RWPE2 (cell line): ENCODE results near the gene BCL2L15.
A peak's percentile ranks its signal among the peaks of the same experiment; 100 is the strongest.

Source experiments
- ATAC-seq: fragments of 200-7000 bp; cut with Tn5 transposase; 3 replicates; pipeline ENCODE4 v1.9.1; 2021; ENCODE audit warnings: low read depth
- DNase-seq: peaks from one replicate; pipeline ENCODE4 v3.0.0-alpha.2; 2020; ENCODE audit warnings: low spot score
- H3K27ac ChIP-seq: fragments of 450-650 bp; 2 replicates; pipeline ENCODE4 v1.5.1; 2017; ENCODE audit warnings: mild to moderate bottlenecking; ENCODE audit not compliant: poor library complexity, severe bottlenecking
- H3K27me3 ChIP-seq: fragments of 250-450 bp; sonication (Bioruptor Pico); 2 replicates; pipeline ENCODE4 v1.5.1; 2021; ENCODE audit warnings: mild to moderate bottlenecking, moderate library complexity; ENCODE audit not compliant: insufficient read depth, poor library complexity, severe bottlenecking
- H3K36me3 ChIP-seq: fragments of 250-450 bp; sonication (Bioruptor Pico); 2 replicates; pipeline ENCODE4 v1.5.1; 2020; ENCODE audit warnings: low read depth, mild to moderate bottlenecking, moderate library complexity
- H3K4me1 ChIP-seq: fragments of 250-450 bp; sonication (Bioruptor Pico); 2 replicates; pipeline ENCODE4 v1.5.1; 2021; ENCODE audit warnings: mild to moderate bottlenecking, moderate library complexity; ENCODE audit not compliant: insufficient read depth, poor library complexity, severe bottlenecking
- H3K4me3 ChIP-seq: fragments of 250-450 bp; sonication (Bioruptor Pico); 2 replicates; pipeline ENCODE4 v1.5.1; 2021; ENCODE audit warnings: mild to moderate bottlenecking, moderate library complexity; ENCODE audit not compliant: severe bottlenecking
- H3K9me3 ChIP-seq: fragments of 250-450 bp; sonication (Bioruptor Pico); 2 replicates; pipeline ENCODE4 v1.5.1; 2021; ENCODE audit warnings: mild to moderate bottlenecking, moderate library complexity; ENCODE audit not compliant: severe bottlenecking
- TF ChIP-seq, protein P1 (sequence below): fragments of 450-650 bp; IDR thresholded peaks from one replicate; pipeline ENCODE4 v1.5.1; 2017; ENCODE audit warnings: mild to moderate bottlenecking, moderate library complexity; ENCODE audit not compliant: poor library complexity, severe bottlenecking

Gene BCL2L15

DNA sequence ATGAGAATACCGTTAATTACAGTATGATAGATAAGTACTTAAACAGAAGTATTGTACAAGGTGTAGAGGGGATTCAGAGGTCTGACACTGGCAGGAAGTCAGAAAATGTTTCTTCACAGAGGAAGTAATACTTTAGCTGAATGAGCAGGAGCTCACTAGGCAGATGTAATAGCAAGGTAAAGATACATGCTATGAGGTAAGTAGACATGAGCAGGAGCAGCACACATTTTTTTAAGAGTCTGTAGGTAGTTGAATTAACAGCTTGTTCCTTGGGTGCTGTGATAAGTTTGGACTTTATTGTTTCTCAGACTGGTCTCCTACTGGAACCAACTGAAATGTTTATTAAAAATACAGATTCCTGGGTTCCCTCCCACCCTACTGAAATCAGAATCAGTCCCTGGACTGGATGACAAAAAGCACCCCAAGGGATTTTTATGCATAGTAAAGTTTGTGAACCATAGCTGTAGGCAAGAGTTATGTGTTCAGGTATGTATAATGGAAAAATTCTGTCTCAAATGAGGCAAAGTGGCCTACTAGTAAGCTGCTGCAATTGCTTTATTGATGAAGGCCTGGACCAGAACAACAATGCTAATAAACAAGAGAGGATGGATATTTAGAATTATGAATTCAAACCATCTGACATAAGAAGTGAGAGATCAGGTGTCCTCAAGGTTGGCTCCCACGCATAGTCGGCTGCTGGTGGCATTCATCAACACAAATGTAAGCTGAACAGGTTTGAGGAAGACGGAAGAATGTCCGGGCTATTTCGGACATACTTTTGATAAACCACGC, 16.3 kb upstream of the BCL2L15 start:
- peaks cover 6% of the 10 kb centered on the region for H3K4me1 ChIP-seq
- no peaks in the 10 kb centered on the region for H3K27me3 ChIP-seq
- H3K4me3 ChIP-seq, result peak overlapping the region; percentile 61
- no peaks in the 10 kb centered on the region for H3K9me3 ChIP-seq
- ATAC-seq (no peak), DNase-seq (no peak)
- H3K36me3 ChIP-seq, result peaks cover 36% of the 10 kb centered on the region
- peak overlapping the region; percentile 70 for H3K27ac ChIP-seq
- TF ChIP-seq, protein P1, sequence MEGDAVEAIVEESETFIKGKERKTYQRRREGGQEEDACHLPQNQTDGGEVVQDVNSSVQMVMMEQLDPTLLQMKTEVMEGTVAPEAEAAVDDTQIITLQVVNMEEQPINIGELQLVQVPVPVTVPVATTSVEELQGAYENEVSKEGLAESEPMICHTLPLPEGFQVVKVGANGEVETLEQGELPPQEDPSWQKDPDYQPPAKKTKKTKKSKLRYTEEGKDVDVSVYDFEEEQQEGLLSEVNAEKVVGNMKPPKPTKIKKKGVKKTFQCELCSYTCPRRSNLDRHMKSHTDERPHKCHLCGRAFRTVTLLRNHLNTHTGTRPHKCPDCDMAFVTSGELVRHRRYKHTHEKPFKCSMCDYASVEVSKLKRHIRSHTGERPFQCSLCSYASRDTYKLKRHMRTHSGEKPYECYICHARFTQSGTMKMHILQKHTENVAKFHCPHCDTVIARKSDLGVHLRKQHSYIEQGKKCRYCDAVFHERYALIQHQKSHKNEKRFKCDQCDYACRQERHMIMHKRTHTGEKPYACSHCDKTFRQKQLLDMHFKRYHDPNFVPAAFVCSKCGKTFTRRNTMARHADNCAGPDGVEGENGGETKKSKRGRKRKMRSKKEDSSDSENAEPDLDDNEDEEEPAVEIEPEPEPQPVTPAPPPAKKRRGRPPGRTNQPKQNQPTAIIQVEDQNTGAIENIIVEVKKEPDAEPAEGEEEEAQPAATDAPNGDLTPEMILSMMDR, result no peak

DNA sequence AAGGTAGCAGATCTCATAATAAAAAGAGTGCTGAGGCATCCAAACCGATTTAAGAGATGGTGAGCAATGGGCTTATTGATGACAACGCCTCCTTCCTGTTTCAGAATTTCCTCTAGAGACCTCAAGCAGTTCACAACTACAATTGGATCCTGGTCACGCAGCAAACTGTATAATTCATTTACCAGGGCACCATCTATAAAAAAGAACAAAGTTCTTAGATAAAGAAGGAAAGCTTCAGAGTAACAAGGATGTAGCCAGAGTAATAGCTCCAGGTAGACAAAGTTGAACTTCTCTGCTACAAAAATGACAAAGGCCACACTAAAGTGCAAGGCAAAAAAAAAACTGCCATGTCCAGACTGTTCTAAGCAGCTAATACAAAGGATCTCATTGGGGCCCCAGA, 13.8 kb upstream of the BCL2L15 start:
- no peak overlapping the region for H3K27ac ChIP-seq
- no peak overlapping the region for H3K4me3 ChIP-seq
- DNase-seq (no peak), ATAC-seq (no peak)
- no peaks in the 10 kb centered on the region for H3K9me3 ChIP-seq
- no peaks in the 10 kb centered on the region for H3K27me3 ChIP-seq
- H3K36me3 ChIP-seq, result peaks cover 44% of the 10 kb centered on the region
- H3K4me1 ChIP-seq, result peaks cover 6% of the 10 kb centered on the region
- TF ChIP-seq, protein P1, result no peak

DNA sequence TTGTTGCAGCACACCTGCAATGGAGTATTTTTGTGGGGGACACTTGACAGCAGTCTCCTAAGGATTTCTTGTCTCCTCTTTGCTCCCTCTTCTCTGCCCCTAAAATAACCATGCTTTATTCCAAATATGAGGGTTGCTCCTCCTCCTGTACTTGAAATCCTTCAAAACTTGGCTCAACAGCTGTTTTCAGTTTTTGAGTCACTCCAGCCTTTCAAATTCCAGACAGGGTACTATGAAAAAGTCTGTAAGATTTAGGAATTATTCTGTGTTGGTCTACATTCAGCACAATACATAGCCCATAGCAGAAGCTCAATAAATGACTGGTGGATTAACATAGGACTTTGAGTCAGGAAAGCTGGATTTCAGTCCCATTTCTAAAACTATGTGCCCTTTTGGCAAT, 11.7 kb upstream of the BCL2L15 start:
- Histone ChIP-seq H3K9me3 (no peaks in the 10 kb centered on the region), H3K36me3 (peaks cover 60% of the 10 kb centered on the region), H3K27ac (no peak overlapping the region), H3K4me1 (peaks cover 6% of the 10 kb centered on the region), H3K4me3 (no peak overlapping the region), H3K27me3 (no peaks in the 10 kb centered on the region)
- ATAC-seq (no peak), DNase-seq (no peak)
- TF ChIP-seq, protein P1, result no peak

DNA sequence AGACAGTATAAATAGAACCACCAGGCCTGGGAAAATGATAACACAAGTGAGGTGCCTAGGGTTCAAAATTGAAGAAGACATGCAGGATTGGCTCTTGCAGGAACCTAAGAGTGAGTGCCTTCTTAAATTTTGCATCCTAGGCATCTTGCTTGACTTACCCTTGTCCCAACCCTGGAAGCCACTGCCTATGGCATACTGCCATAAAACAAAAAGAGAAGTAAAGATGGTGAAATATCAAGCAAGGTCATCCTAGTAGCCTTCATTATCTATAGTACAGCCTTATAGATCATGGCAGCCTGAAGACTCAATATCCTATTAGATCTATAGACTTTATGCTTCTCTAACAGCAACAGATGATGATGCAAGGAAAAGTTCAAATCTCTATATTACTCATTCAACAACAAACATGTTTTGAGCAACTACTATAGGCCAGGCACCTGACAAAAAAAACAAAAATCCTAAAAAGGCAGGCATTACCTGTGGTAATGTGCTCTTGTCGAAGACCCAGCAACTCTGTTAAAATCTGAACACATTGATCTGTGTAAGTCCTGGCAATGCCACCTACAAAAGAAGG, 10.9 kb upstream of the BCL2L15 start:
- no peak for ATAC-seq
- TF ChIP-seq, protein P1, result no peak
- Histone ChIP-seq H3K4me3 (no peak overlapping the region), H3K4me1 (no peaks in the 10 kb centered on the region), H3K9me3 (no peaks in the 10 kb centered on the region), H3K27ac (no peak overlapping the region), H3K36me3 (peaks cover 62% of the 10 kb centered on the region), H3K27me3 (no peaks in the 10 kb centered on the region)
- DNase-seq, result no peak

DNA sequence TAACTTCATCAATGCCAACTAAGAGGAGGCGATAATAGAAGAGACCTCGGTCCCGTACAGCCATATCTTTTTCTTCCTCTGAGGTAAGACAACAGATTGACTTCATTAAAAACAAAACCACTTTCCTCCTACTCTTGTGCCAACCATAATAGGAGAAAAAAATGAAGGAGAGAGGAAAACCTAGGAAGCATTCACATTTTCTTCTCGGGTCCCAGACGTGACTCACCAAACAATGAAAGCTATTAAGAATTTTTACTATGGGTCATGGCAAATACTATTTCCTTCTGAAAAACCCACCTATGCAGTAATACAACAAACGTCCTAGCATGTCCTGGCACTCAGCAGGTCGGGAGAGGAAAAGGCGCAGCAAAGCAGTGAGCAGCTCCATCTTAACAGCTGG, 8.6 kb upstream of the BCL2L15 start:
- TF ChIP-seq, protein P1, result no peak
- no peak for DNase-seq
- ATAC-seq, result no peak

More for the DNA sequence above, 8.6 kb upstream of the BCL2L15 start:
- H3K4me1 ChIP-seq, result no peaks in the 10 kb centered on the region
- H3K4me3 ChIP-seq, result no peak overlapping the region
- H3K27ac ChIP-seq, result no peak overlapping the region
- H3K36me3 ChIP-seq, result peaks cover 60% of the 10 kb centered on the region
- no peaks in the 10 kb centered on the region for H3K27me3 ChIP-seq
- H3K9me3 ChIP-seq, result no peaks in the 10 kb centered on the region
